NCI-H1092 treated with DMSO at 0.1 percent for 48 hours (cell line): ENCODE data around the gene DLGAP1.

Experiments used
- DNase-seq: peaks from one replicate; lab custom pipeline; 2025; lab: John Stamatoyannopoulos, UW

Gene DLGAP1

DNA sequence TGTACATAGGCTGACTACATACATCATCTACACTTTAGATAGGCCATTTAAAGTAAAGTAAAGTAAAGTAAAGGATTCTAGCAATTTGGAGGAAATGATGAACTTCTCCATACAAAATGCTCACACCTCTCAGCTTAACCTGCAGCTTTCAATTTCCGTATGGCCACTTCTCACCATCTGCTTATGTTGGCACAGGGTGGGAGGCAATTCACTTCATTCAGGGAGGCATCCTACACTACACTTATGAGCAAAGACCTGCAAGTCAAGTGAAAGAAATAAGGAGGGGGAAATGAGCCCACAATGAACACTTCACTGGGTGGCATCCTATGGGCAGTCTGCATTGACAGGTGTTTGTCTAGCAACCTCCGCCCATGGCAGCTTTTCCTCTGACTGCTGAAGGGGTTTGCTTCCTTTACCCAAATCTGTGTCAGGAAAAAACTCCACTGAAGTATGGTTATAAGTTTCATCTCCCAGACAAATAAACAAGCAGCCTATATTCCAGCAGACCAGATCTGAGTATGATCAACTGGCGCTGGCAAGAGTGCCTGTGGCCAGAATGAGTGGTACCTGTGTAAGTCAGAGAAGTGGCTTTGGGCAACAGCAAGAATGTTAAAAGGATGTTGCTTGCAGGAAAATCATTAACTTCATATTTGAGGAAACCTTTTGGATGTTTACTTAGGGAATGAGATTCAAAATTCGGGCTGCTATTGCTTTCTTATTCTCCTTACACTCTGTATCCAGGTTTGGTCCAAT lies 556.1 kb downstream of the DLGAP1 start:
- no peak for DNase-seq

- DNase-seq = no peak
Measured at GRCh38 chr18:3892152-3892551, 563.0 kb downstream of the DLGAP1 start.

DNA sequence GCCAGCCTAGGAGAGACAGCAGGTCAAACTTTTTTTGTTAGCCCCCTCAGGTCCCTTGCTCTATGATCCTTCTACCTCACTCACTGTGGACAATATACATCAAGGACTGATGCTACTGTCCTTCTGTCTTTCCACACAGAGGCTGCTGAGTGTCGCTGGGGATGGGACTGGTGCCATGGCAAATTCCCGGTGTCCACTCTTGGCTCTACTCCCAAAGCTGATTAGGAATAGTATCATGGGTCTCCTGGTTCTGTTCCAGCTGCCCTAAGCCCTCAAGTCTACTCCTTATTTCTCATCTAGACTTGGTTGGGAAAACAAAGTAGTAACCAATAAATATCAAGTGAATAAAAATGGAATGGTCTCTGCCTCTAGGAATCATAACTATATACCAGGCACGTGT lies 563.9 kb downstream of the DLGAP1 start:
- no peak for DNase-seq

GRCh38 chr18:3889803-3890202 lies 565.3 kb downstream of the DLGAP1 start:
- DNase-seq = no peak

DNA sequence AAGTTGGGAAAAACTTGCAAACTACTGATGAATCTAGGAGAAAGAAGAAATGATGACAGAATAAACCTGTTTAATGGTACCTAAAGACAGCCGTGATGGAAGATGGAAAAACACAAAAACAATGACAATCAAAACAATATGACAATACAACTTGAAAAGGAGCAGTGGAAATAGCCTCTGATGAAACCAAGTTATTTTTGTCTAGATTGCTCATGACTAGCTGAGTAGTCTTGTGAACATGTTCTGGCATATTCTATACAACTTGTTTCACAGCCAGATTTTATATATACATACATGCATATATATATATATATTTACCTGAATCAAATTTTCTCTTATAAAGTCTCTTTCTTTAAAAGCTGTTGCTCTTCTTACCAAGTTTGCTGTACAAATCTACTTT lies 566.0 kb downstream of the DLGAP1 start:
- DNase-seq = no peak

GRCh38 chr18:3886575-3887322 lies 568.4 kb downstream of the DLGAP1 start:
- no peak for DNase-seq

DNA sequence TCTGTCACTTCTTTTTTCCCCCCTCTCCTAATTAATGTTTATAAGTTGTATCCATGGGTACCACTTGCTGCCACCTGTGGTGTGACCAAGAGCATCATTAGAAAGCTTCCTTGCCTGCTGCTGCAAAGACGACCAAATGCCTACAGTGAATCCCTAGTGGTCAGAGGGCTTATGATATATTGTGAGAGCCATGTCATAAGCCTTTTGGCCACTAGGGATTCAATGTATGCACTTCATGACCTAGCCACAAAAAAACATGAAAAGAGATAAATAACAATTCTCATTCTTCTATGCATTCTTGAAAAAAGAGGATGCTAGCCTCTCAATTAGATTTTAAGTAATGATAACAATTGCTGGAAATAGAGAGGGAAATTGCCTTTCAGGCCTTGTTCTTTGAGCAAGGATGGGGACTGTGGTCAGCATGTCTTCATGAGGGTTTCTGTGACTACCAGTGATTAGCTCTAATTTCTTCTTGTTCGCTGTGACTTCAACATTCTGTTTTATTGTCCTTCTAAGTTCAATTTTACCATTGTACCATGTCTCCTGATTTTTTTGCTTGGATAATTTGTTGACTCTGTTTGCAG lies 569.8 kb downstream of the DLGAP1 start:
- no peak for DNase-seq

GRCh38 chr18:3879836-3880120 lies 575.3 kb downstream of the DLGAP1 start:
- no peak for DNase-seq

DNA sequence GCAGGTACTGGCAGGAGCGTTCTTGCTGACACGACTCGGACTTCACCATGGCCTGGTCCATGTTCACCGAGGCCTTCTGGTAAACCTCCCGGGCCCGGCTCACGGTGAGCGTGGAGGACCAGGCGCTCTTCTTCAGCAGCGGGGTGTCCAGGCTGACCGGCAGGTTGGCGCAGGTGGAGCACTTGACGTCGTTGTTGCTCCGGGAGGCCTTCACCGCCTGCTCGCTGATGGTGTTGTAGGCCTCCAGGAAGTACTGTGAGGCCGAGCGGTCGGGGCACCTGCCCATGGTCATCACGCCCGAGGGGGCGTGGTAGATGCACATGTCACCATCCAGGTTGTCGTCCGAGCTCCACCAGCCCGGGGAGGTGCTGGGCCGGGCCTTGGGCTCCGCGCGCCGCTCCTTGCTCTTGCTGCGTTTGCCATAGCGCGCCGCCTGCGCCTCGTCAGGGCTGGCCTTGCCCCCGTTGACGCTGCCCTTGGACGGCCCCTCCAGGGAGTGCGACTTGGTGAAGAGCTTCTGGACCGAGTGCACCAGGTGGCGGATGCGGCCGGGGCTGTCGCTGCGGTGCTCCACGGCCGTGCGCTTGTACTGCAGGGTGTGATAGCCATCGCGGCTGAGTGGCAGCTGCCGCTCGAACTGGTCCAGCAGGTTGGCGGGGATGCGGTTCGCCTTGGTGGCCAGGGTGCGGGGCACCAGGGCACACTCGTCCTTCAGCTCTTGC lies 575.8 kb downstream of the DLGAP1 start:
- no peak for DNase-seq

DNA sequence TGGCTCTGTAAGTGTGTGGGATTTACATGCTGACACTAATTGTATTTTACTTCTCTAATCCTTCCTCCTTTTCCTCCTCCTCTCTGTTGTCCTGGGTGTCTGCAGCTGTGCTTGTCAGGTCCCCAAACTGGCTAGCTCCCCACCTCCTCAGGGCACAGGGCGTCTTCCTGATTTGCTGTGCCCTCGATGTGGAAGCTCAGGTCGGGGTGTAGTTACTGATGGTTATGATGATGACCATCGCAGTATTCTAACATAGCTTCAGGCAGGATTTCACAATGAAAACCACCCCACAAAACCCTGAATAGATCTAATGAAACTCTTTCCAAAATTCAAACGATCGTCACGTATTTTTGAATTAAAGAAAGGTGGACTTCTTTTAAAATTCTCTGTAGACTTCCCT lies 576.7 kb downstream of the DLGAP1 start:
- no peak for DNase-seq

- no peak for DNase-seq
Measured at GRCh38 chr18:3877678-3878077, 577.4 kb downstream of the DLGAP1 start.

GRCh38 chr18:3875961-3876360 lies 579.1 kb downstream of the DLGAP1 start:
- no peak for DNase-seq

DNA sequence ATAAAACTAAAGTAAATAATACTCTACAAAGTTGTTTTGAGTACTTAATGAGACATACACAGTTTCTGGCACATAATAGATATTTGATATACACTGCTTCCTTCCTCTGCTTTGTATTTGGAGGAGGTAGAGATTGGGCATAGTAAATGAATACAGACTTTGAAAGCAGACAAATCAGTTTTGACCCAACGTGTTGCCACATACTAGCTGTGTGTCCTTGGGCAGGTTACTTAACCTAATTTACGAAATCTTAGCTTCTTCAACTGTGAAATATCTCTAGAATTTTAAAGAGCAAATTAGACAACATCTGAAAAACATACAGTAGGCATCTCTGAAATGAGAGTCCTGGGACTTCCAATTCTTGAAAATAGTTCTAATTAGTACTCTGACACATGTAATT lies 579.7 kb downstream of the DLGAP1 start:
- DNase-seq = no peak

GRCh38 chr18:3874581-3874980 lies 580.5 kb downstream of the DLGAP1 start:
- peak; percentile 27 for DNase-seq

GRCh38 chr18:3874125-3874524 lies 581.0 kb downstream of the DLGAP1 start:
- DNase-seq = peak; percentile 70

GRCh38 chr18:3873698-3874097 lies 581.4 kb downstream of the DLGAP1 start:
- peak; percentile 64 for DNase-seq

GRCh38 chr18:3873211-3873610 lies 581.9 kb downstream of the DLGAP1 start:
- no peak for DNase-seq

- no peak for DNase-seq
Measured at GRCh38 chr18:3872641-3873040, 582.5 kb downstream of the DLGAP1 start.

DNA sequence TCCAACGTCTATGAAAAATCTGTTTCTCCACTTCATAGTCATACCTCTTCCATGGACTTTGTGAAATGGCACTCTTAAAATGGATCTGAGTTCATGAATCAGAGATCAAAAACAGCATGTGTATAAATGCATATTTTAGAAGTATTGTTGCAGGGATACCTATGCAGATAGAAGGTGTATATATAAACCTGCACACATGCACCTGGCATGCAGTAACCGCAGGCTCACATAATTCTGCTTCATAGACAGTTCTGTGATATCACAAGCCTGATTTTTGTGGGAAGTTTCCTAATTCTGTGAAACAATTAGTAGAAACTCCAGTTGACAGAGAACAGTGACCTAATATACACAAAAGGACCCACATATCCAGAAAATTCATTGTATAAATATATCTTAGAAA lies 583.4 kb downstream of the DLGAP1 start:
- no peak for DNase-seq

DNA sequence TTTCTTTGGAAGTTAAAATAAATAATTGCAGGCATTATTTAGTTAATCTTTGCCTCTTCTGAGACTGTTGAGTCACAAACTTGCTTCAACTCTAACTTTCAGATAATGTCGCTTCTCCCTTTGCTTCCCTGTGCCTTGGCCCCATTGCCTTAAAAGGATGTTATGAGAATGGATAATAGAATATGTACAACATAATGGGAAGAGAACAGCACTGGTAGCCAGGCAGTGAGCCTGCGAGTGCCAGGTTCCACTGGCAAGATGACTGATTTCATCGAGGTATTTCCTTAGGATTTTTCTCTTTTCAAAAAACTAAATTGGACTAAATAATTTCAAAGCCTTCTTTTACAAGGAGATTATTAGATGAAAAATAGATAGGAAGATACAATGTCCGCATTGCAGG lies 584.2 kb downstream of the DLGAP1 start:
- DNase-seq = no peak

DNA sequence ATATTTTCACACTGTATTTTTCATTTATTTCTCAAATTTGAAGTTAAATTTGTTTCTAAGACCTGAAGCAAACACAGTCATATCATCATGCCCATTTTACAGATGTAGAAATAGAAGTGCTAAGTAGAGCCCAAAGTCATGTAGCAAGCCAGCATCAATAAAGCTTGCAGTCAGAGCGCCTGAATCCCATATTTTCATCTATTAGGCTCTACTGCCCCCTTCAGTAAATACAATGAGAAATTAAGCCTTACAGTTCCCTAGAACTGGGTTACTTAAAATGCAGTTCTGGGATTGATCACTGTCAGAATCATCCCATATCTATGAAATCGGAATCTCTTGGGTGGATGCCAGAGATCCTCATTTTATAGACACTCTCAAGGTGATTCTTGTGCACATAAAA lies 585.3 kb downstream of the DLGAP1 start:
- DNase-seq = peak; percentile 67

GRCh38 chr18:3867864-3868311 lies 587.2 kb downstream of the DLGAP1 start:
- peak; percentile 81 for DNase-seq

DNA sequence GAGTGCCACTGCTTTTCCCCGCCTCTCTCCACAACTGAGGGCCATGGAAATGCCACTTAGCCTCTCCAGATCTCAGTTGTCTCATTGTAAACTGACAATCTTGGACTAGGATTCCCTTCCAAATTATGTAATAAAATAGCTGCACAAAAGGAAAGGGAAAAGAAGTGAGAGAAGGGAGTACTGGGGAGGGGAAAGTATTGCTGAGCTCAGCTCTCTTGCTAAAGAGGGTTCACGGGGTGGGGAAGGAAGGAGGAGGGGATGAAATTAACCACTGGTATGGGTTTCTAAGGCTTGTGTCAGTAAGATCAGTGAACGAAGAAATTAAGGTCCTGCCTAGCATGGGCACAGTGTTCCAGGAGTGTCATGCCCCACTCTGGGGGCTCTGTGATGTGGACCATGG lies 587.9 kb downstream of the DLGAP1 start:
- DNase-seq = no peak
